GM10266 (cell line): Measurements from ENCODE around the gene RAB34.

ENCODE experiments used
- DNase-seq: peaks from one replicate; pipeline ENCODE4 v3.0.0; 2012; ENCODE audit errors: extremely low spot score
- TF ChIP-seq, protein P1 (sequence below): IDR thresholded peaks from 2 replicates; pipeline ENCODE4 v1.5.1; 2012; ENCODE audit warnings: mild to moderate bottlenecking, low read depth; ENCODE audit not compliant: control insufficient read depth, insufficient read depth; ENCODE audit errors: missing control alignments

The RAB34 gene

GRCh38 chr17:28715217-28715616 lies 2.5 kb downstream of the RAB34 start:
- DNase-seq = no peak
- TF ChIP-seq, protein P1, sequence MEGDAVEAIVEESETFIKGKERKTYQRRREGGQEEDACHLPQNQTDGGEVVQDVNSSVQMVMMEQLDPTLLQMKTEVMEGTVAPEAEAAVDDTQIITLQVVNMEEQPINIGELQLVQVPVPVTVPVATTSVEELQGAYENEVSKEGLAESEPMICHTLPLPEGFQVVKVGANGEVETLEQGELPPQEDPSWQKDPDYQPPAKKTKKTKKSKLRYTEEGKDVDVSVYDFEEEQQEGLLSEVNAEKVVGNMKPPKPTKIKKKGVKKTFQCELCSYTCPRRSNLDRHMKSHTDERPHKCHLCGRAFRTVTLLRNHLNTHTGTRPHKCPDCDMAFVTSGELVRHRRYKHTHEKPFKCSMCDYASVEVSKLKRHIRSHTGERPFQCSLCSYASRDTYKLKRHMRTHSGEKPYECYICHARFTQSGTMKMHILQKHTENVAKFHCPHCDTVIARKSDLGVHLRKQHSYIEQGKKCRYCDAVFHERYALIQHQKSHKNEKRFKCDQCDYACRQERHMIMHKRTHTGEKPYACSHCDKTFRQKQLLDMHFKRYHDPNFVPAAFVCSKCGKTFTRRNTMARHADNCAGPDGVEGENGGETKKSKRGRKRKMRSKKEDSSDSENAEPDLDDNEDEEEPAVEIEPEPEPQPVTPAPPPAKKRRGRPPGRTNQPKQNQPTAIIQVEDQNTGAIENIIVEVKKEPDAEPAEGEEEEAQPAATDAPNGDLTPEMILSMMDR = no peak

DNA sequence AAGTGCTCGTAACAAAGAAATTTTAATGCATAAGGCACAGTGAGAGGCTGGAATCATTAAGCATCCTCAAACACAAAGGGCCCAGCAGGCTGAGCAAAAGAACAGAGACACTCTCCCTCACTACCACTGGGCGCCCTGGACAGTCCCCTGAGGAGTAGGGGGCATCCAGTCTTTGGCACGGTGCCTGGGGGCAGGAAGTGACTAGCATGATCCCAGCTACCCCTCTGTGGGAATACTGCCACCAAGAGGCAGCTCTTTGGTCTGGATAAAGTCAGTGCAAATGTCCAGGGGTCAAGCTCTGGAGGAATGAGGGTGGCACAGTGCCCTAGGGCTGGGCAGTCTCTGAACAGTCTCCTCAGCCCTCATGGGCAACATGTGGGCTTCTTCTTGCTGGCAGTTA lies 3.4 kb downstream of the RAB34 start:
- DNase-seq = no peak
- TF ChIP-seq, protein P1 = no peak

- no peak for DNase-seq
- TF ChIP-seq, protein P1 = no peak
These were observed 4.8 kb downstream of the RAB34 start for GRCh38 chr17:28712705-28713415.

DNA sequence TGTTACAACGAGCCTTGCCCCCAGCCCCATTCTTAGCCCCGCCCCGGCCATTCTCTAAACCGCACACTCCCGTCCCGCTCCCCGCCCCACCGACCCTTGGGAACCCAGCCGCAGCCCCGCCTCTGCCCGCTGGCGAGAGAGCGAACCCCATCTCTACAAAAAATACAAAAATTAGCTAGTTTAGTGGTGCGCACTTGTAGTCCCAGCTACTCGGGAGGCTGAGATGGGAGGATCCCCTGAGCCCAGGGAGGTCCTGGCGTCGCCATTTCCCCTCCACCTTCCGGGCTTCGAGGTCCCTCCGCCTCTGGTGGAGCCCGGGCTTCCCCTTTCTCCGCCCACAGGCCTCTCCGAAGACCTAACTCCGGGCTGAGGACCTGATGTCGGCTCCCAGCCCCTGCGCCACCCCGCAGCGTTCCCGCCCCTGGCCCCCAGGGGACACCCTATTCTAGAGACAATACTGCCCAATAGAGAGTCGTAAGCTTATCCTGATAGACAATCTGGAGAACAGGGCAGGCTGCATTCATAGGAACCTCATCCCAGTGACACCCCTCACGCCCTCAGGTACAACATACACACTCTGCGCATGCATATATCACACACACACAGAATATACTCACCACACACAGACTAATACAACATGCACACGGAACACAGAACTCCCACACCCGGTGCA lies 5.5 kb downstream of the RAB34 start:
- TF ChIP-seq, protein P1 = peak; percentile 4
- DNase-seq = peak; percentile 88

GRCh38 chr17:28711723-28712031 lies 6.0 kb downstream of the RAB34 start, which contains the start of gene PROCA1:
PROCA1 (minus strand) TSS chr17:28711888; CDS start chr17:28711660, 228 bp downstream.
- DNase-seq = peak; percentile 47
- TF ChIP-seq, protein P1 = no peak

GRCh38 chr17:28710861-28711722 lies 6.6 kb downstream of the RAB34 start:
- peak; percentile 96 for DNase-seq
- TF ChIP-seq, protein P1 = no peak

- TF ChIP-seq, protein P1 = no peak
- no peak for DNase-seq
These were observed 10.3 kb downstream of the RAB34 start for GRCh38 chr17:28707339-28707720.
